ENCODE data around the gene SELENOM. TPM values are rescaled to one million over a fixed set of nuclear protein-coding genes. Genes with fewer than 3 reads are reported as not detected.

SELENOM gene
- total and polyA plus RNA-seq, 2 donors (not counting 1 experiment from before 2014, with no cell fraction given), result 23.6 to 43.3 TPM

DNA sequence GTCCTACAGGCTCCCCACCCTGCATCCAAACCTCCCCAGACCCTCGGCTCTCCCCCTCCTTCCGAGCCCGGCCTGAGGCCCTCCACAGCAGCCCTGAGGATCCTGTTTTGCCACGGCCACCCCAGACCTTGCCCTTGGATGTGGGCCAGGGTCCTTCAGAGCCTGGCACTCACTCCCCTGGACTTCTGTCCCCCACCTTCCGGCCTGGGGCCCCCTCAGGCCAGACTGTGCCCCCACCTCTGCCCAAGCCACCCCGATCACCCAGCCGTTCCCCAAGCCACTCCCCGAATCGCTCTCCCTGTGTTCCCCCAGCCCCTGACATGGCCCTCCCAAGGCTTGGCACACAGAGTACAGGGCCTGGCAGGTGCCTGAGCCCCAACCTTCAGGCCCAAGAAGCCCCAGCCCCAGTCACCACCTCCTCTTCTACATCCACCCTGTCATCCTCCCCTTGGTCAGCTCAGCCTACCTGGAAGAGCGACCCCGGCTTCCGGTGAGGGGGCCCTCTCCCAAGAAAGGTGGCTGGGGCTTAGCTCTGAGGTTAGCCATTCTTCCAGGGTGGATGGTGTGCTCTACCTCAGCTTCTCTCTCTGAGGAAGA is 18.3 kb upstream of the SELENOM start:
- no peak overlapping the region for H3K27ac ChIP-seq (ENCODE audit: low read length in 2 of 2)
- Mint-ChIP-seq H3K27me3 (no peaks in the 10 kb centered on the region), H3K9me3 (ENCODE audit: insufficient read depth) (no peaks in the 10 kb centered on the region), H3K4me1 (peaks cover 6% of the 10 kb centered on the region), H3K27ac (no peak overlapping the region), H3K4me3 (no peak overlapping the region)
- H3K4me1 ChIP-seq (ENCODE audit: control insufficient read depth in 2 of 2, insufficient read depth in 2 of 2, low read length in 2 of 2), result peaks cover 5 to 12% of the 10 kb centered on the region in 2 donors
- CTCF ChIA-PET, result no interaction called here
- H3K4me2 ChIP-seq (replicated peaks; ENCODE audit: low read depth, low read length, poor library complexity, severe bottlenecking), result no peak overlapping the region
- intact Hi-C loops (cut with micrococcal nuclease), result no loop called here
- POLR2A ChIA-PET, result no interaction called here
- H2AFZ ChIP-seq (ENCODE audit: insufficient read depth, low read depth, low read length, poor library complexity, severe bottlenecking), result no peak overlapping the region
- no peaks in the 10 kb centered on the region for H3K36me3 ChIP-seq (replicated peaks in 1 of 2; ENCODE audit: control extremely low read depth in 1 of 2, control insufficient read depth in 1 of 2, extremely low read depth in 1 of 2, insufficient read depth in 2 of 2, low read length in 1 of 2)
- no peak overlapping the region for H3K4me3 ChIP-seq (ENCODE audit: control extremely low read depth in 1 of 5, extremely low read depth in 1 of 5, insufficient read depth in 1 of 5, low read depth in 2 of 5, low read length in 4 of 5)
- WGBS (ENCODE audit: insufficient coverage), result 91% methylated on average over 10 of the region's 12 CpGs
- ATAC-seq (ENCODE audit: low read depth) (no peak), DNase-seq (no peak)
- no peak overlapping the region for H3K9ac ChIP-seq (ENCODE audit: low read length)
- H3K9me3 ChIP-seq (ENCODE audit: control extremely low read depth in 1 of 3, control insufficient read depth in 2 of 3, insufficient read depth in 1 of 3, low read length in 2 of 3), result peaks cover 0 to 9% (median 0%) of the 10 kb centered on the region in 3 donors
- H3K27me3 ChIP-seq (replicated peaks in 1 of 4; ENCODE audit: control extremely low read depth in 1 of 4, control insufficient read depth in 3 of 4, insufficient read depth in 4 of 4, low read length in 3 of 4), result peaks cover 0 to 14% (median 0%) of the 10 kb centered on the region in 4 experiments
- TF ChIP-seq EZH2 (IDR thresholded peaks at IDR 0.05; ENCODE audit: borderline replicate concordance, insufficient read depth, low read depth, low read length, poor library complexity, severe bottlenecking), result no peak
- TF ChIP-seq, protein P1, sequence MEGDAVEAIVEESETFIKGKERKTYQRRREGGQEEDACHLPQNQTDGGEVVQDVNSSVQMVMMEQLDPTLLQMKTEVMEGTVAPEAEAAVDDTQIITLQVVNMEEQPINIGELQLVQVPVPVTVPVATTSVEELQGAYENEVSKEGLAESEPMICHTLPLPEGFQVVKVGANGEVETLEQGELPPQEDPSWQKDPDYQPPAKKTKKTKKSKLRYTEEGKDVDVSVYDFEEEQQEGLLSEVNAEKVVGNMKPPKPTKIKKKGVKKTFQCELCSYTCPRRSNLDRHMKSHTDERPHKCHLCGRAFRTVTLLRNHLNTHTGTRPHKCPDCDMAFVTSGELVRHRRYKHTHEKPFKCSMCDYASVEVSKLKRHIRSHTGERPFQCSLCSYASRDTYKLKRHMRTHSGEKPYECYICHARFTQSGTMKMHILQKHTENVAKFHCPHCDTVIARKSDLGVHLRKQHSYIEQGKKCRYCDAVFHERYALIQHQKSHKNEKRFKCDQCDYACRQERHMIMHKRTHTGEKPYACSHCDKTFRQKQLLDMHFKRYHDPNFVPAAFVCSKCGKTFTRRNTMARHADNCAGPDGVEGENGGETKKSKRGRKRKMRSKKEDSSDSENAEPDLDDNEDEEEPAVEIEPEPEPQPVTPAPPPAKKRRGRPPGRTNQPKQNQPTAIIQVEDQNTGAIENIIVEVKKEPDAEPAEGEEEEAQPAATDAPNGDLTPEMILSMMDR (IDR thresholded peaks at IDR 0.05), result no peak
- no peaks in the 10 kb centered on the region for H3K79me2 ChIP-seq (ENCODE audit: control insufficient read depth, insufficient read depth, low read length)
- no peaks in the 10 kb centered on the region for H4K20me1 ChIP-seq (ENCODE audit: control insufficient read depth, insufficient read depth, low read length, poor library complexity, severe bottlenecking)

- H3K9ac ChIP-seq (ENCODE audit: low read length), result no peak overlapping the region
- no peaks in the 10 kb centered on the region for H3K79me2 ChIP-seq (ENCODE audit: control insufficient read depth, insufficient read depth, low read length)
- no peaks in the 10 kb centered on the region for H3K36me3 ChIP-seq (replicated peaks in 1 of 2; ENCODE audit: control extremely low read depth in 1 of 2, control insufficient read depth in 1 of 2, extremely low read depth in 1 of 2, insufficient read depth in 2 of 2, low read length in 1 of 2)
- Mint-ChIP-seq H3K4me1 (peaks cover 6% of the 10 kb centered on the region), H3K4me3 (no peak overlapping the region), H3K27ac (no peak overlapping the region), H3K27me3 (no peaks in the 10 kb centered on the region), H3K9me3 (ENCODE audit: insufficient read depth) (no peaks in the 10 kb centered on the region)
- ChIA-PET CTCF (no interaction called here), POLR2A (no interaction called here)
- H3K9me3 ChIP-seq (ENCODE audit: control extremely low read depth in 1 of 3, control insufficient read depth in 2 of 3, insufficient read depth in 1 of 3, low read length in 2 of 3), result peaks cover 0 to 9% (median 0%) of the 10 kb centered on the region in 3 donors
- peaks cover 5 to 12% of the 10 kb centered on the region in 2 donors for H3K4me1 ChIP-seq (ENCODE audit: control insufficient read depth in 2 of 2, insufficient read depth in 2 of 2, low read length in 2 of 2)
- no peak overlapping the region for H3K4me2 ChIP-seq (replicated peaks; ENCODE audit: low read depth, low read length, poor library complexity, severe bottlenecking)
- DNase-seq (no peak), ATAC-seq (ENCODE audit: low read depth) (no peak)
- H3K4me3 ChIP-seq (ENCODE audit: control extremely low read depth in 1 of 5, extremely low read depth in 1 of 5, insufficient read depth in 1 of 5, low read depth in 2 of 5, low read length in 4 of 5), result no peak overlapping the region
- intact Hi-C loops (cut with micrococcal nuclease), result no loop called here
- H2AFZ ChIP-seq (ENCODE audit: insufficient read depth, low read depth, low read length, poor library complexity, severe bottlenecking), result no peak overlapping the region
- peaks cover 0 to 14% (median 0%) of the 10 kb centered on the region in 4 experiments for H3K27me3 ChIP-seq (replicated peaks in 1 of 4; ENCODE audit: control extremely low read depth in 1 of 4, control insufficient read depth in 3 of 4, insufficient read depth in 4 of 4, low read length in 3 of 4)
- H3K27ac ChIP-seq (ENCODE audit: low read length in 2 of 2), result no peak overlapping the region
- H4K20me1 ChIP-seq (ENCODE audit: control insufficient read depth, insufficient read depth, low read length, poor library complexity, severe bottlenecking), result no peaks in the 10 kb centered on the region
- WGBS (ENCODE audit: insufficient coverage), result 88% methylated on average over 14 of the region's 14 CpGs
- TF ChIP-seq, protein P1 (IDR thresholded peaks at IDR 0.05), result no peak
- TF ChIP-seq EZH2 (IDR thresholded peaks at IDR 0.05; ENCODE audit: borderline replicate concordance, insufficient read depth, low read depth, low read length, poor library complexity, severe bottlenecking), result no peak
Measured at GRCh38 chr22:31124811-31125465, 17.6 kb upstream of the SELENOM start.
